Lower lobe of right lung (tissue), 2 donors: Measurements from ENCODE around the gene CD300E. TPM values are rescaled to one million over a fixed set of nuclear protein-coding genes. Genes with fewer than 3 reads are reported as not detected.
"Not testable (repeated sequence)": the region's sequence is repeated elsewhere in the genome, so short reads cannot be mapped to it uniquely, and the experiment has no call there.

Source experiments
- ATAC-seq, 2 donors: fragments of 200-7000 bp; cut with Tn5 transposase; one replicate each; pipeline ENCODE4 v1.9.1; 2020 to 2022; ENCODE audit warnings: mild to moderate bottlenecking in 2 of 2, moderate library complexity in 2 of 2
- DNase-seq: peaks from one replicate; pipeline ENCODE4 v3.0.0-alpha.2; 2020
- H3K27ac ChIP-seq: fragments of 200-600 bp; one replicate; pipeline ENCODE4 v1.8.0; 2022
- H3K27me3 ChIP-seq: fragments of 200-600 bp; one replicate; pipeline ENCODE4 v1.8.0; 2022; ENCODE audit warnings: low read depth
- H3K36me3 ChIP-seq: fragments of 200-600 bp; one replicate; pipeline ENCODE4 v1.8.0; 2022; ENCODE audit warnings: mild to moderate bottlenecking
- H3K4me1 ChIP-seq: fragments of 200-600 bp; one replicate; pipeline ENCODE4 v1.8.0; 2022
- H3K4me3 ChIP-seq: fragments of 200-600 bp; one replicate; pipeline ENCODE4 v1.8.0; 2022; ENCODE audit warnings: mild to moderate bottlenecking
- H3K9me3 ChIP-seq: fragments of 200-600 bp; one replicate; pipeline ENCODE4 v1.8.0; 2022
- intact Hi-C: fragments of 100-400 bp; cut with DNase I; formaldehyde crosslinking; loops from one replicate; pipeline ENCODE4 v1.11.0; 2022
- total RNA-seq: library from RNA; stranded (reverse); fragmentation: NEBNext Ultra II Directional; extraction: Animal tissue kit (Norgen Biotek cat#: 25700); gene quantifications from one replicate; pipeline ENCODE4 v1.2.1, GENCODE V29; 2021
- TF ChIP-seq, protein P1 (sequence below): fragments of 200-600 bp; IDR thresholded peaks from one replicate; pipeline ENCODE4 v1.8.0; 2022; ENCODE audit warnings: antibody characterized with exemption, mild to moderate bottlenecking
- donor health status: DM: no; HTN: yes; CAD: no; lungs with severe emphysema.

CD300E gene
- total RNA-seq, 1 donor from 2014 or later, result 7.3 TPM

DNA sequence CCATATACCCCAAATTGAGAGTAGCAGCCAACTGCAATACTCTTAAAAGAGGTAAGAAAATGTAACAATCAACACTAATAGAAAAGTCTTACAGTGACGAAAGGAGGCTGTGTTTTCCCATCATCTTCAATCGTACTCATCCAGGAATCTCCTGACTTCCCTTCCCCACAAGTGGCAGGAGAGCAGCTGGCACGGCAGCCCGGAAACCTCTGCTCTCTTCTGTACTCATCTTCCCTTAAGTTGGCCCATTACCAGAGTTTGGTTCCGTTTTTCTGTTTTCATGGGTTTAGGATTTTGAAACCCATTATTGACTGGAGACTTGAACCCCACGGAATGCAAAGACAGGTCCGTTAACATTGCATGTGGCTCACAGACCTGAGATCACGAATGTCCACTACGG lies 44.6 kb downstream of the CD300E start:
- Histone ChIP-seq H3K4me1 (no peaks in the 10 kb centered on the region), H3K27ac (no peak overlapping the region), H3K27me3 (no peaks in the 10 kb centered on the region), H3K9me3 (no peaks in the 10 kb centered on the region), H3K4me3 (no peak overlapping the region), H3K36me3 (no peaks in the 10 kb centered on the region)
- DNase-seq (no peak), ATAC-seq (no peak)
- TF ChIP-seq, protein P1, sequence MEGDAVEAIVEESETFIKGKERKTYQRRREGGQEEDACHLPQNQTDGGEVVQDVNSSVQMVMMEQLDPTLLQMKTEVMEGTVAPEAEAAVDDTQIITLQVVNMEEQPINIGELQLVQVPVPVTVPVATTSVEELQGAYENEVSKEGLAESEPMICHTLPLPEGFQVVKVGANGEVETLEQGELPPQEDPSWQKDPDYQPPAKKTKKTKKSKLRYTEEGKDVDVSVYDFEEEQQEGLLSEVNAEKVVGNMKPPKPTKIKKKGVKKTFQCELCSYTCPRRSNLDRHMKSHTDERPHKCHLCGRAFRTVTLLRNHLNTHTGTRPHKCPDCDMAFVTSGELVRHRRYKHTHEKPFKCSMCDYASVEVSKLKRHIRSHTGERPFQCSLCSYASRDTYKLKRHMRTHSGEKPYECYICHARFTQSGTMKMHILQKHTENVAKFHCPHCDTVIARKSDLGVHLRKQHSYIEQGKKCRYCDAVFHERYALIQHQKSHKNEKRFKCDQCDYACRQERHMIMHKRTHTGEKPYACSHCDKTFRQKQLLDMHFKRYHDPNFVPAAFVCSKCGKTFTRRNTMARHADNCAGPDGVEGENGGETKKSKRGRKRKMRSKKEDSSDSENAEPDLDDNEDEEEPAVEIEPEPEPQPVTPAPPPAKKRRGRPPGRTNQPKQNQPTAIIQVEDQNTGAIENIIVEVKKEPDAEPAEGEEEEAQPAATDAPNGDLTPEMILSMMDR, result no peak
- intact Hi-C loops, result no loop called here

DNA sequence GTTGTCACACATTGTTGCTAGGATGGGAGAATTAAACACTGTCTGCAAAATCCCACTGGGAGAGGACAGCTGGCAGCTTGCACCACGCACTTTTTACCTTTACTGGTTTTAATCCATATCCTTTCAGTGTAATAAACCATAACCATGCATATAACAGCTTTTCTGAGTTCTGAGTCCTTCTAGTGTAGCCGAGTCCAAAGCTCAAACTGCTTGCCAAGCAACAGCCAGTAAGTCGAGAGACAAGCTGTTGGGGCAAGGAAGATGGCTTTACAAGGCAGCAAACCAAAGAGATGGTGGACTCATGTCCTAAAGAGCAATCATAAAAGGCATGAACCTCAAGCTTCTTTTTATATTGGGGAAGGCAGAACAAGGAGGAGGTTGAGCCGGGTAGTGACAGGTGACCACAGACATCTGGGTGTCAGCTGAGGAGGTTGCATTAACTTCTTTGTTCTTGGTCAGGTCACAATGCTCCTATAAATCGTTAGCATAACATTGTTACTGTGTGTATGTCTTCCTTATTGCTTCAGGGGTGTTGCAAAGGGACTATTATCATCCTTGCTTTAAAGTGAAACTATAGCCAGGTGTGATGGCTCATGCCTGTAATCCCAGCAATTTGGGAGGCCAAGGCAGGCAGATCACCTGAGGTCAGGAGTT lies 48.9 kb downstream of the CD300E start:
- Histone ChIP-seq H3K27ac (no peak overlapping the region), H3K4me1 (peaks cover 4% of the 10 kb centered on the region), H3K4me3 (no peak overlapping the region), H3K36me3 (no peaks in the 10 kb centered on the region), H3K27me3 (no peaks in the 10 kb centered on the region), H3K9me3 (no peaks in the 10 kb centered on the region)
- intact Hi-C loops, result no loop called here
- TF ChIP-seq, protein P1, result no peak
- no peak for ATAC-seq
- DNase-seq, result no peak

DNA sequence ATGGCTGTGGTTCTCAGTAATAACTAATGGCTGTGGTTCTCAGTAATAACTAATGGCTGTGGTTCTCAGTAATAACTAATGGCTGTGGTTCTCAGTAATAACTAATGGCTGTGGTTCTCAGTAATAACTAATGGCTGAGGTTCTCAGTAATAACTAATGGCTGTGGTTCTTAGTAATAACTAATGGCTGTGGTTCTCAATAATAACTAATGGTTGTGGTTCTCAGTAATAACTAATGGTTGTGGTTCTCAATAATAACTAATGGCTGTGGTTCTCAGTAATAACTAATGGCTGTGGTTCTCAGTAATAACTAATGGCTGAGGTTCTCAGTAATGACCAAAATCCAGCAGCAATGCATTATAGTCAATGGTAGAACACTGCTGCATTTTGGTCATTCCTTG lies 49.9 kb downstream of the CD300E start:
- H3K27ac ChIP-seq, DNase-seq, intact Hi-C loops, H3K4me1 ChIP-seq, H3K9me3 ChIP-seq, ATAC-seq, H3K4me3 ChIP-seq, H3K36me3 ChIP-seq, H3K27me3 ChIP-seq: not testable (repeated sequence)

DNA sequence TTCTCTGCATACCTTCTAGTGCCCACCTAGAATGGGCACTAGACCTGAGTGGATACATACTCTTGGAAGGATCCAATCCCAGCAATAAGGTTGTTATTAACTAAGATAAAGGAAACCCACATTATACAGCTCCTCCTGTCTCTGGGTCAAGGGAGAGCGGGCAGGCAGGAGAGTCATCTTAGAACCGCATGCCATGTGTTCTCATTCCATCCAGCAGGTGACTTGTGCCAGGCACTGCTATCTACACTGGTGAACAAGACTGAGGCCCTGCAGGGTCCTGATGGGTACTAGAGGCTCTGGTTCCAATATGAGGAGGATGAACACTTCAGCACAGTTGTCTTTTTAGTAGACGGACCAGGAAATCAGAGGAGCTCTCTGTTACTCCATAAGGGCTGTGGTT lies 50.4 kb downstream of the CD300E start:
- TF ChIP-seq, protein P1, result no peak
- no peak for ATAC-seq
- Histone ChIP-seq H3K4me3 (no peak overlapping the region), H3K27ac (no peak overlapping the region), H3K4me1 (peaks cover 8% of the 10 kb centered on the region), H3K9me3 (no peaks in the 10 kb centered on the region), H3K36me3 (no peaks in the 10 kb centered on the region), H3K27me3 (no peaks in the 10 kb centered on the region)
- no peak for DNase-seq
- intact Hi-C loops, result no loop called here

DNA sequence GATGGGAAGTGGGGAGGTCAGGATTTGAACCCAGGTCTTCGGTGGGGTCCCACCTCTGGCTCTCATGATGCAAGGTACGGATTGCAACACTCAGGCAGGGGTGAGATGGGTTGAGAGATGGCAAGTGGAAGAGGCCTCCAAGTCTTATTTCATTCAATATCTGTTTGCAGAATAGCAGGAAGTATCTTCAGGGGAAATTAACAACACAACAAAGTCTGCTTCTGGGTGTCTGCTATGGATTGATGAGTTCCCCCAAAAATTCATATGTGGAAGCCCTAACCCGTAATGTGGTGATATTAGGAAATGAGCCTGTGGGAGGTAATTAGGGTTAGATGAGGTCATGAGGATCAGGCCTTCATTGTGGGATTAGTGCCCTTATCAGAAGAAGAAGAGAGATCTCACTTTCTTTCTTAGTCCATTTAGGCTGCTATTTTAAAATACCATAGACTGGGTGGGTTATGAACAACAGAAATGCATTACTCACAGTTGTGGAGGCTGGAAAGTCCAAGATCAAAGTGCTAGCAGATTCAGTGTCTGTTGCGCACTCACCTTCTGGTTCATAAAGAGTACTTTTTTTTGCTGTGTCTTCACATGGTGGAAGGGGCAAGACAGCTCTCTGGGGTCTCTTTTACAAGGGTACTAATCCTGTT lies 51.8 kb downstream of the CD300E start:
- Histone ChIP-seq H3K4me3 (no peak overlapping the region), H3K27me3 (no peaks in the 10 kb centered on the region), H3K36me3 (no peaks in the 10 kb centered on the region), H3K4me1 (peaks cover 8% of the 10 kb centered on the region), H3K27ac (no peak overlapping the region), H3K9me3 (no peaks in the 10 kb centered on the region)
- ATAC-seq (no peak), DNase-seq (no peak)
- intact Hi-C loops, result no loop called here
- TF ChIP-seq, protein P1, result no peak
